ENCODE data around the gene MYBL2.
"Not testable (repeated sequence)": the region's sequence is repeated elsewhere in the genome, so short reads cannot be mapped to it uniquely, and the experiment has no call there.

MYBL2 gene

GRCh38 chr20:43666376-43667328 lies at the start of gene MYBL2:
TSS of gene MYBL2 (plus strand) at chr20:43667114. CDS start at chr20:43667284, 170 bp downstream.
- peak; percentile 78 for DNase-seq

- DNase-seq: no peak
These were observed 35.3 kb upstream of the MYBL2 start for GRCh38 chr20:43631598-43631997.

- DNase-seq: no peak
These were observed 30.5 kb upstream of the MYBL2 start for GRCh38 chr20:43636429-43636828.

GRCh38 chr20:43642548-43642947 lies 24.4 kb upstream of the MYBL2 start:
- no peak for DNase-seq

- no peak for DNase-seq
These were observed 15.9 kb upstream of the MYBL2 start for GRCh38 chr20:43650997-43651525.

GRCh38 chr20:43651650-43652184 lies 15.2 kb upstream of the MYBL2 start:
- not testable (repeated sequence) for DNase-seq

- no peak for DNase-seq
These were observed 12.9 kb upstream of the MYBL2 start for GRCh38 chr20:43653966-43654365.

GRCh38 chr20:43655176-43655575 lies 11.7 kb upstream of the MYBL2 start:
- not testable (repeated sequence) for DNase-seq

- DNase-seq: no peak
These were observed 11.0 kb upstream of the MYBL2 start for GRCh38 chr20:43655937-43656336.

GRCh38 chr20:43658069-43658722 lies 8.7 kb upstream of the MYBL2 start:
- DNase-seq: no peak

GRCh38 chr20:43658723-43659419 lies 8.0 kb upstream of the MYBL2 start:
- DNase-seq: no peak

GRCh38 chr20:43662943-43663655 lies 3.8 kb upstream of the MYBL2 start:
- DNase-seq: peak; percentile 48

- peak; percentile 26 for DNase-seq
These were observed 1.3 kb upstream of the MYBL2 start for GRCh38 chr20:43665466-43666176.

GRCh38 chr20:43667341-43668132 lies 623 bp downstream of the MYBL2 start:
- no peak for DNase-seq

- DNase-seq: peak; percentile 46
These were observed 2.4 kb downstream of the MYBL2 start for GRCh38 chr20:43669332-43669731.

GRCh38 chr20:43670423-43670822 lies 3.5 kb downstream of the MYBL2 start:
- DNase-seq: no peak

GRCh38 chr20:43676368-43676767 lies 9.5 kb downstream of the MYBL2 start:
- DNase-seq: no peak

GRCh38 chr20:43680981-43681380 lies 14.1 kb downstream of the MYBL2 start:
- no peak for DNase-seq

GRCh38 chr20:43681468-43681942 lies 14.6 kb downstream of the MYBL2 start:
- DNase-seq: no peak

- DNase-seq: no peak
These were observed 15.1 kb downstream of the MYBL2 start for GRCh38 chr20:43681991-43682410.
